HepG2 (cell line): ENCODE data around the gene ZNF446. TPM values are rescaled to one million over a fixed set of nuclear protein-coding genes. Genes with fewer than 3 reads are reported as not detected.

Experiments
- AKAP8 ChIP-seq: sonication (generic); formaldehyde crosslinking; IDR thresholded peaks from 2 replicates; pipeline ENCODE4 v1.5.1; 2020; ENCODE audit warnings: mild to moderate bottlenecking, missing genetic modification reagents
- AKNA ChIP-seq: sonication (generic); formaldehyde crosslinking; IDR thresholded peaks from 2 replicates; pipeline ENCODE4 v1.4.0; 2020; ENCODE audit warnings: missing genetic modification reagents, borderline replicate concordance
- ATF3 ChIP-seq: sonication (generic); formaldehyde crosslinking; IDR thresholded peaks from 2 replicates; pipeline ENCODE4 v1.4.0; 2020; ENCODE audit warnings: missing genetic modification reagents
- ELK4 ChIP-seq: sonication (generic); formaldehyde crosslinking; IDR thresholded peaks from 2 replicates; pipeline ENCODE4 v1.9.0; 2021; ENCODE audit warnings: missing genetic modification reagents, borderline replicate concordance
- FOXP1 ChIP-seq, 2 experiments: fragments of 450-650 bp in 1 of 2; IDR thresholded peaks; 2 replicates each; pipeline ENCODE4 v1.6.1; 2017 to 2018; ENCODE audit warnings: antibody characterized with exemption in 1 of 2
- HDAC1 ChIP-seq: sonication (generic); formaldehyde crosslinking; IDR thresholded peaks from 2 replicates; pipeline ENCODE4 v1.5.1; 2020; ENCODE audit warnings: mild to moderate bottlenecking, missing genetic modification reagents
- HNF1B ChIP-seq: sonication (generic); formaldehyde crosslinking; IDR thresholded peaks from 2 replicates; pipeline ENCODE4 v1.5.1; 2020; ENCODE audit warnings: mild to moderate bottlenecking, moderate library complexity, missing genetic modification reagents
- NCOR1 ChIP-seq: fragments of 200-600 bp; sonication (generic); IDR thresholded peaks from 2 replicates; pipeline ENCODE4 v1.7.0; 2017; ENCODE audit warnings: antibody characterized with exemption, low read length, borderline replicate concordance
- NFIC ChIP-seq: IDR thresholded peaks from 2 replicates; pipeline ENCODE4 v1.6.1; 2012; ENCODE audit warnings: mild to moderate bottlenecking, low read length, inconsistent platforms
- SRY ChIP-seq: sonication (generic); formaldehyde crosslinking; IDR thresholded peaks from 2 replicates; pipeline ENCODE4 v1.8.0; 2022; ENCODE audit warnings: mild to moderate bottlenecking, missing genetic modification reagents
- TEF ChIP-seq: sonication (generic); formaldehyde crosslinking; IDR thresholded peaks from 2 replicates; pipeline ENCODE4 v1.5.0; 2020; ENCODE audit warnings: missing genetic modification reagents
- TFAP4 ChIP-seq: sonication (generic); IDR thresholded peaks from 2 replicates; pipeline ENCODE4 v1.6.1; 2016; ENCODE audit warnings: low read depth, borderline replicate concordance
- ZFAT ChIP-seq: sonication (generic); formaldehyde crosslinking; conservative IDR thresholded peaks from 2 replicates; pipeline ENCODE4 v1.8.1; 2023; ENCODE audit warnings: missing genetic modification reagents, inconsistent platforms
- ZNF282 ChIP-seq: fragments of 450-650 bp; IDR thresholded peaks from 2 replicates; pipeline ENCODE4 v1.6.1; 2018; ENCODE audit not compliant: partially characterized antibody
- ZNF333 ChIP-seq: sonication (generic); formaldehyde crosslinking; IDR thresholded peaks from 2 replicates; pipeline ENCODE4 v1.4.0; 2020; ENCODE audit warnings: mild to moderate bottlenecking, missing genetic modification reagents, borderline replicate concordance
- ZNF430 ChIP-seq: sonication (generic); formaldehyde crosslinking; IDR thresholded peaks from 2 replicates; pipeline ENCODE4 v1.9.0; 2021; ENCODE audit warnings: mild to moderate bottlenecking, missing genetic modification reagents
- ZNF543 ChIP-seq: sonication (generic); formaldehyde crosslinking; IDR thresholded peaks from 2 replicates; pipeline ENCODE4 v1.4.0; 2020; ENCODE audit warnings: mild to moderate bottlenecking, missing genetic modification reagents
- ZNF766 ChIP-seq: sonication (generic); formaldehyde crosslinking; IDR thresholded peaks from 2 replicates; pipeline ENCODE4 v1.5.0; 2020; ENCODE audit warnings: missing genetic modification reagents, borderline replicate concordance
- ZSCAN30 ChIP-seq: sonication (generic); formaldehyde crosslinking; IDR thresholded peaks from 2 replicates; pipeline ENCODE4 v1.5.0; 2020; ENCODE audit warnings: mild to moderate bottlenecking, missing genetic modification reagents
- polyA plus RNA-seq, 8 experiments: library from polyadenylated mRNA; depleted of rRNA in 3 of 8; stranded (reverse) in 7 of 8; unstranded in 1 of 8; fragments of >200 nt; fragmentation: Illumina TruSeq in 4 of 8; extraction: Trizol in 4 of 8; gene quantifications; 2 replicates each; pipeline versions ENCODE4 v1.2.1 to v1.2.3, GENCODE V29; 2011 to 2016; ENCODE audit warnings: low read depth in 4 of 8, missing spikeins in 1 of 8, mixed read lengths in 1 of 8; ENCODE audit not compliant: insufficient read depth in 1 of 8
- total RNA-seq, 5 experiments: library from RNA; depleted of rRNA; stranded (reverse); fragments of >200 nt; fragmentation: Illumina TruSeq; extraction: Trizol; gene quantifications; 2 replicates each; pipeline ENCODE4 v1.2.3, GENCODE V29; 2016; ENCODE audit warnings: low read depth in 1 of 5

The ZNF446 gene
- total and polyA plus RNA-seq, 2 of the 13 experiments (the other 11 are each of a cell fraction or from before 2014, with no cell fraction given), result 3.0 to 3.6 TPM

GRCh38 chr19:58466760-58467589, 9.2 kb upstream of the ZNF446 start, which contains the start of gene ZNF324 (continued):
- TF ChIP-seq AKNA (CRISPR knock-in tag), result no peak
- TF ChIP-seq HNF1B (CRISPR knock-in tag), result peak; percentile 66; the same call in 1 of the 2 replicates
- no peak for TF ChIP-seq ZFAT (CRISPR knock-in tag)
- no peak for TF ChIP-seq ATF3 (CRISPR knock-in tag)
- TF ChIP-seq HDAC1, result peak; percentile 89
- no peak for TF ChIP-seq FOXP1 (IDR thresholded peaks at IDR 0.05)
- TF ChIP-seq FOXP1 (CRISPR knock-in tag; IDR thresholded peaks at IDR 0.05), result no peak
- no peak for TF ChIP-seq NCOR1
- TF ChIP-seq TEF (CRISPR knock-in tag), result no peak
- no peak for TF ChIP-seq ZNF282
- TF ChIP-seq NFIC, result no peak
- 0 out of 2 replicates have a peak, but pooled peaks have one; percentile 31 for TF ChIP-seq ZNF430
- TF ChIP-seq ZNF333 (CRISPR knock-in tag), result no peak
- no peak for TF ChIP-seq AKAP8 (CRISPR knock-in tag)
- TF ChIP-seq TFAP4, result peak; percentile 39; the same call in 1 of the 2 replicates
- TF ChIP-seq ZSCAN30 (CRISPR knock-in tag), result no peak
- TF ChIP-seq ZNF766 (CRISPR knock-in tag), result 0 out of 2 replicates have a peak, but pooled peaks have one; percentile 27
- 0 out of 2 replicates have a peak, but pooled peaks have one; percentile 47 for TF ChIP-seq ZNF543 (CRISPR knock-in tag)
- TF ChIP-seq SRY (CRISPR knock-in tag), result no peak; the same call in 1 of the 2 replicates
- TF ChIP-seq ELK4, result no peak
